IMR-90 (cell line): ENCODE data around the gene AQP5.

Source experiments
- CTCF ChIP-seq: conservative IDR thresholded peaks from 2 replicates; pipeline ENCODE4 v1.5.1; 2012; ENCODE audit warnings: mild to moderate bottlenecking, low read depth, low read length, improper control_type of control experiment
- POLR2A ChIP-seq: IDR thresholded peaks from 2 replicates; pipeline ENCODE4 v1.6.1; 2012; ENCODE audit warnings: mild to moderate bottlenecking, low read depth, low read length

GRCh38 chr12:49929581-49929980, 32.1 kb upstream of the AQP5 start:
- TF ChIP-seq POLR2A (no peak), CTCF (no peak)
